Testis (tissue), 2 donors: ENCODE results near the gene CAPZB.

Source experiments
- CTCF ChIP-seq, 3 experiments: fragments of 450-650 bp in 2 of 3; fragments of 200-600 bp in 1 of 3; sonication (generic) in 1 of 3; IDR thresholded peaks; one replicate each; pipeline ENCODE4 v1.5.1; 2016 to 2019; ENCODE audit warnings: antibody characterized with exemption in 3 of 3, mild to moderate bottlenecking in 2 of 3, moderate library complexity in 1 of 3
- POLR2A ChIP-seq: fragments of 450-650 bp; IDR thresholded peaks from one replicate; pipeline ENCODE4 v1.6.1; 2017; ENCODE audit warnings: antibody characterized with exemption, mild to moderate bottlenecking, moderate library complexity

- no peak for TF ChIP-seq CTCF (IDR thresholded peaks at IDR 0.05)
- TF ChIP-seq POLR2A, result no peak
These were observed 99.3 kb downstream of the CAPZB start for GRCh38 chr1:19385869-19386591.
